ENCODE measurements around the gene PACS2. TPM values are rescaled to one million over a fixed set of nuclear protein-coding genes. Genes with fewer than 3 reads are reported as not detected.

The PACS2 gene
- total and polyA plus RNA-seq, 4 donors, result 5.1 to 21.9 (median 9.8) TPM

GRCh38 chr14:105368910-105369652, 54.5 kb downstream of the PACS2 start:
- Histone ChIP-seq H3K27ac (ENCODE audit: low read depth in 1 of 2, low read length in 2 of 2) (no peak overlapping the region), H3K36me3 (ENCODE audit: control insufficient read depth in 4 of 4, insufficient read depth in 3 of 4, low read depth in 1 of 4, low read length in 3 of 4) (peaks cover 0 to 2% (median 0%) of the 10 kb centered on the region in 4 donors), H3K4me1 (ENCODE audit: control insufficient read depth in 4 of 4, insufficient read depth in 4 of 4, low read length in 3 of 4) (no peaks in the 10 kb centered on the region), H3K9ac (ENCODE audit: low read depth in 1 of 2, low read length in 2 of 2) (no peak overlapping the region), H3K9me3 (ENCODE audit: control insufficient read depth in 4 of 4, low read length in 3 of 4) (no peaks in the 10 kb centered on the region), H3K4me3 (ENCODE audit: low read depth in 1 of 3, low read length in 3 of 3) (no peak overlapping the region), H3K27me3 (ENCODE audit: control insufficient read depth in 4 of 4, insufficient read depth in 4 of 4, low read length in 3 of 4) (no peaks in the 10 kb centered on the region)
- DNase-seq (ENCODE audit: low spot score), result no peak
- TF ChIP-seq EGR1 (IDR thresholded peaks at IDR 0.05; ENCODE audit: low read depth in 2 of 2), result no peak
- no peak for TF ChIP-seq SP1 (IDR thresholded peaks at IDR 0.05)
- TF ChIP-seq GABPA (IDR thresholded peaks at IDR 0.05 in 1 of 2, conservative IDR thresholded peaks at IDR 0.05 in 1 of 2), result no peak
- TF ChIP-seq HNF4G (IDR thresholded peaks at IDR 0.05), result no peak
- TF ChIP-seq ATF3 (IDR thresholded peaks at IDR 0.05), result no peak
- no peak for TF ChIP-seq FOXA2 (IDR thresholded peaks at IDR 0.05)
- no peak for TF ChIP-seq ZBTB33 (IDR thresholded peaks at IDR 0.05)
- no peak for TF ChIP-seq FOXA1 (IDR thresholded peaks at IDR 0.05)
- TF ChIP-seq RXRA (IDR thresholded peaks at IDR 0.05), result no peak
- no peak for TF ChIP-seq RAD21 (IDR thresholded peaks at IDR 0.05)
- no peak for TF ChIP-seq CTCF (IDR thresholded peaks at IDR 0.05; ENCODE audit: low read depth, low read length, missing input control)
- no peak for TF ChIP-seq YY1 (IDR thresholded peaks at IDR 0.05)
- no peak for TF ChIP-seq MAX (IDR thresholded peaks at IDR 0.05)
- no peak for TF ChIP-seq NR2F2 (IDR thresholded peaks at IDR 0.05)
- WGBS, result 96% methylated on average over 29 of the region's 29 CpGs

- no peak overlapping the region for H3K4me3 ChIP-seq (ENCODE audit: low read depth in 1 of 3, low read length in 3 of 3)
Measured at GRCh38 chr14:105369653-105370040, 55.1 kb downstream of the PACS2 start.

More at GRCh38 chr14:105369653-105370040, 55.1 kb downstream of the PACS2 start:
- Histone ChIP-seq H3K4me1 (ENCODE audit: control insufficient read depth in 4 of 4, insufficient read depth in 4 of 4, low read length in 3 of 4) (no peaks in the 10 kb centered on the region), H3K9me3 (ENCODE audit: control insufficient read depth in 4 of 4, low read length in 3 of 4) (no peaks in the 10 kb centered on the region), H3K36me3 (ENCODE audit: control insufficient read depth in 4 of 4, insufficient read depth in 3 of 4, low read depth in 1 of 4, low read length in 3 of 4) (peaks cover 0 to 2% (median 0%) of the 10 kb centered on the region in 4 donors), H3K9ac (ENCODE audit: low read depth in 1 of 2, low read length in 2 of 2) (no peak overlapping the region), H3K27me3 (ENCODE audit: control insufficient read depth in 4 of 4, insufficient read depth in 4 of 4, low read length in 3 of 4) (no peaks in the 10 kb centered on the region), H3K27ac (ENCODE audit: low read depth in 1 of 2, low read length in 2 of 2) (no peak overlapping the region)
- 95% methylated on average over 28 of the region's 28 CpGs for WGBS
- TF ChIP-seq GABPA (IDR thresholded peaks at IDR 0.05 in 1 of 2, conservative IDR thresholded peaks at IDR 0.05 in 1 of 2) (no peak), RAD21 (IDR thresholded peaks at IDR 0.05) (no peak), FOXA2 (IDR thresholded peaks at IDR 0.05) (no peak), EGR1 (IDR thresholded peaks at IDR 0.05; ENCODE audit: low read depth in 2 of 2) (no peak), HNF4A (conservative IDR thresholded peaks at IDR 0.05) (no peak), JUND (IDR thresholded peaks at IDR 0.05) (no peak), REST (IDR thresholded peaks at IDR 0.05) (no peak), MAX (IDR thresholded peaks at IDR 0.05) (no peak), NR2F2 (IDR thresholded peaks at IDR 0.05) (no peak), YY1 (IDR thresholded peaks at IDR 0.05) (no peak), SP1 (IDR thresholded peaks at IDR 0.05) (no peak), TAF1 (conservative IDR thresholded peaks at IDR 0.05) (no peak)
- no peak for DNase-seq (ENCODE audit: low spot score)
